Astrocyte (in vitro differentiated cells and primary cell): ENCODE results near the gene DACT2.

Experiments used
- EZH2 ChIP-seq: IDR thresholded peaks from 2 replicates; pipeline ENCODE4 v1.6.1; 2012; ENCODE audit warnings: mild to moderate bottlenecking, low read length, inconsistent platforms; ENCODE audit not compliant: insufficient read depth
- TF ChIP-seq, protein P1 (sequence below): IDR thresholded peaks from 2 replicates; pipeline ENCODE4 v1.5.1; 2011; ENCODE audit warnings: low read depth, mild to moderate bottlenecking, inconsistent platforms, low read length, moderate library complexity; ENCODE audit not compliant: insufficient read depth

DNA sequence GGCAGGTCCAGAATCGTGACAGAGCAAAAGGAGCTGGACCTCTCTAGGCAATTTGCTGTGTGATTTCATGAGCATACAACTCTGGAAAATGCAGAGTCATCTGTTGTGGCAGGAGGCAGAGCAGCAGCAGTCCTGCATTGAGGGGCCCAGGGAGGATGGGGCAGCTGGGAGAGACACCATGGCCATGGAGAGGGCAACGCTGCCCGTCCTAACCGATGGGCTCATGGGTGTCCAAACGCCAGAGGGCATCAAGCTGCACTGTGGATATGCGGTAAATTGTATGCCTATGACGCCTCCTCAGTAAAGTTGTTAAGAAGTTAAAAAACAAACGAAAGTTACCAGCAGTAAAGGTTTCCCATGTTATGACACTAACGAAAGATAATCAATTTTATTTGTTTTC lies 42.2 kb upstream of the DACT2 start:
- TF ChIP-seq, protein P1, sequence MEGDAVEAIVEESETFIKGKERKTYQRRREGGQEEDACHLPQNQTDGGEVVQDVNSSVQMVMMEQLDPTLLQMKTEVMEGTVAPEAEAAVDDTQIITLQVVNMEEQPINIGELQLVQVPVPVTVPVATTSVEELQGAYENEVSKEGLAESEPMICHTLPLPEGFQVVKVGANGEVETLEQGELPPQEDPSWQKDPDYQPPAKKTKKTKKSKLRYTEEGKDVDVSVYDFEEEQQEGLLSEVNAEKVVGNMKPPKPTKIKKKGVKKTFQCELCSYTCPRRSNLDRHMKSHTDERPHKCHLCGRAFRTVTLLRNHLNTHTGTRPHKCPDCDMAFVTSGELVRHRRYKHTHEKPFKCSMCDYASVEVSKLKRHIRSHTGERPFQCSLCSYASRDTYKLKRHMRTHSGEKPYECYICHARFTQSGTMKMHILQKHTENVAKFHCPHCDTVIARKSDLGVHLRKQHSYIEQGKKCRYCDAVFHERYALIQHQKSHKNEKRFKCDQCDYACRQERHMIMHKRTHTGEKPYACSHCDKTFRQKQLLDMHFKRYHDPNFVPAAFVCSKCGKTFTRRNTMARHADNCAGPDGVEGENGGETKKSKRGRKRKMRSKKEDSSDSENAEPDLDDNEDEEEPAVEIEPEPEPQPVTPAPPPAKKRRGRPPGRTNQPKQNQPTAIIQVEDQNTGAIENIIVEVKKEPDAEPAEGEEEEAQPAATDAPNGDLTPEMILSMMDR, result no peak
- no peak for TF ChIP-seq EZH2
